ENCODE data around the gene C1GALT1.

GRCh38 chr7:7146837-7147236 lies 35.5 kb upstream of the C1GALT1 start:
- TF ChIP-seq CTCF (IDR thresholded peaks at IDR 0.05; ENCODE audit: borderline replicate concordance, extremely low read depth, low read length, poor library complexity, severe bottlenecking) (no peak), EZH2 (IDR thresholded peaks at IDR 0.05; ENCODE audit: borderline replicate concordance, low read depth, low read length, severe bottlenecking) (no peak)
